ENCODE results near the gene ANKRD39. TPM values are rescaled to one million over a fixed set of nuclear protein-coding genes. Genes with fewer than 3 reads are reported as not detected.

The ANKRD39 gene
- total and polyA plus RNA-seq, 2 experiments from 2014 or later: 17.5 to 32.0 TPM

GRCh38 chr2:96878796-96879544 lies 21.2 kb upstream of the ANKRD39 start:
- H3K27me3 Mint-ChIP-seq (ENCODE audit: insufficient read depth, low read depth, poor library complexity): peaks cover 47% of the 10 kb centered on the region
- H3K9me3 Mint-ChIP-seq: no peaks in the 10 kb centered on the region; the same call in 2 of the 3 replicates
- Histone ChIP-seq H4K20me1 (replicated peaks; ENCODE audit: insufficient read depth) (no peaks in the 10 kb centered on the region), H3F3A (replicated peaks; ENCODE audit: low read depth) (peaks cover 14% of the 10 kb centered on the region; the same call in 1 of the 2 replicates), H3K4me1 (ENCODE audit: insufficient read depth) (peaks cover 49% of the 10 kb centered on the region), H3K36me3 (ENCODE audit: insufficient read depth) (no peaks in the 10 kb centered on the region), H3K27ac (ENCODE audit: low read depth) (no peak overlapping the region), H2AFZ (no peak overlapping the region), H3K9me2 (ENCODE audit: insufficient read depth) (no peaks in the 10 kb centered on the region), H3K79me2 (replicated peaks; ENCODE audit: insufficient read depth) (no peaks in the 10 kb centered on the region), H3K4me2 (no peak overlapping the region), H3K4me3 (no peak overlapping the region), H3K27me3 (ENCODE audit: insufficient read depth) (no peaks in the 10 kb centered on the region)
- no peaks in the 10 kb centered on the region for H3K36me3 Mint-ChIP-seq (ENCODE audit: low read depth)
- H3K4me1 Mint-ChIP-seq: peaks cover 62% of the 10 kb centered on the region
- ATAC-seq (no peak), DNase-seq (ENCODE audit: low spot score) (no peak)
- no peak for TF ChIP-seq EZH2 (IDR thresholded peaks at IDR 0.05; ENCODE audit: low read depth, unreplicated experiment)
- TF ChIP-seq ETS1 (IDR thresholded peaks at IDR 0.05): no peak
- no peak for TF ChIP-seq JUNB (IDR thresholded peaks at IDR 0.05; ENCODE audit: unreplicated experiment)
- TF ChIP-seq EZH2phosphoT487 (IDR thresholded peaks at IDR 0.05; ENCODE audit: unreplicated experiment): no peak
- no peak for TF ChIP-seq ZNF462 (CRISPR knock-in tag; IDR thresholded peaks at IDR 0.05)
- no peak for TF ChIP-seq STAT1 (IDR thresholded peaks at IDR 0.05; ENCODE audit: unreplicated experiment)
- no peak for TF ChIP-seq NANOG (IDR thresholded peaks at IDR 0.05; ENCODE audit: borderline replicate concordance)
- no peak for TF ChIP-seq ZNF331 (CRISPR knock-in tag; IDR thresholded peaks at IDR 0.05; ENCODE audit: low read depth)
- no peak for TF ChIP-seq POLR2AphosphoS5 (IDR thresholded peaks at IDR 0.05; ENCODE audit: low read depth)
- TF ChIP-seq CREB1 (CRISPR knock-in tag; IDR thresholded peaks at IDR 0.05; ENCODE audit: low read depth): no peak
- TF ChIP-seq ZNF114 (CRISPR knock-in tag; IDR thresholded peaks at IDR 0.05): no peak
- TF ChIP-seq CTCF (conservative IDR thresholded peaks at IDR 0.05; ENCODE audit: low read depth in 2 of 2): no peak
- no peak for TF ChIP-seq REST (IDR thresholded peaks at IDR 0.05; ENCODE audit: unreplicated experiment)
- H3K4me3 Mint-ChIP-seq: no peak overlapping the region
- no peak overlapping the region for H3K27ac Mint-ChIP-seq

Measured in GM23338 (cell line).